NOMO-1 treated with dmso at 0.1 percent for 144 hours (cell line): ENCODE measurements around the gene KLF6.

Experiments
- DNase-seq: peaks from one replicate; lab custom pipeline; 2025; ENCODE audit not compliant: unreplicated experiment; lab: John Stamatoyannopoulos, UW

KLF6 gene

DNA sequence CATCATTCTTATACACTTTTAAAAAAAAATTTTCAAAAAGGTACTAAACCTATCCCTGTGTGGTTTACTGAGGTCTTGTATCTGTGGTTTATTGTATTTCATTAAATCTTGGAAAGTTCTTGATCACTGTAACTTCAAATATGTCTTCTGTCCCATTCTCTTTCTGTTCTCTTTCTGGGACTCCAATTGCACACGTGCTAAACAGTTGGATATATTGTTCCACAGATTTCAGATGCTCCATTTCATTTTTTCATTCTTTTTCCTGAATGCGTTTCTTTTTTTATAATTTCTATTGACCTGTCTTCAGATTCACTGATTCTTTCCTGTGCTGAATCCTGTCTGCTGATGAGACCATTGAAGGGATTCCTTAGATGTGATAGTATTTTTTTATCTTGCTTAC is 4.6 kb upstream of the KLF6 start:
- no peak for DNase-seq

DNA sequence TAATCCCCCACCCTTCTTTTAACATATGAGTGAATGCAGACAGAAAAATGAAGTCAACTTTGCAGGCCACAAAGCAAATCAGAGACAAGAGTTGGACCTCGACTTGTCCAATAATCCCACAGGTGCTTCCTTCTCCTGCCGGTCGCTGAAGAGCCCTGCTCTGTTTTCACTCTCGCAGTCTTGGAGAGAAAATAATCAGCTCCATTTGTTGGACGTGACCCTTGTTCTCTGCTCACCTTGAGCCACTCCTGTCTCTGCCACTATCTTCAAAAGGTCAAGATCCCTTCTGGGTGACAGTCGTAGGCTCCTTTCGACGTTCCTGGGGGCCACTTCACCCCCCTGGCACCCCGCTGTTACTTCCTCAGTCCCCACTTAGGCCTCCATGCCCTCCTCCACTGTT is 2.8 kb upstream of the KLF6 start:
- no peak for DNase-seq

DNA sequence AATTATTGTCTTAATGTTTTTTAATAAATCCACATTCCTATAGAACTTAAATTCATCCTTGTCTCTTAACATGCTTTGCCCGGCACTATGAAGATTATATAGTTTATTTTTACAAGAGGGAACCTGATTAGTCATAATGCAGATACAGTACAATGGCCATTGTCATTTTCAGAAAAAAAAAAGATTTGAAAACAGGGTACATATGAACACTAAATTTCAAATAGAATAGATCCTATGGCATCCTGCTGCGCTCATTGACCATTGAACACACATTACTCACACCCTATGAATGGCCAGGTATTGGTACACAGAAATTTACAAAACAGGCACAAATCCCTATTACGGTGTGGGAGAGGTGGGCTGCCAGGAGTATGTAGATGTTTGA is 2.0 kb upstream of the KLF6 start:
- no peak for DNase-seq

DNA sequence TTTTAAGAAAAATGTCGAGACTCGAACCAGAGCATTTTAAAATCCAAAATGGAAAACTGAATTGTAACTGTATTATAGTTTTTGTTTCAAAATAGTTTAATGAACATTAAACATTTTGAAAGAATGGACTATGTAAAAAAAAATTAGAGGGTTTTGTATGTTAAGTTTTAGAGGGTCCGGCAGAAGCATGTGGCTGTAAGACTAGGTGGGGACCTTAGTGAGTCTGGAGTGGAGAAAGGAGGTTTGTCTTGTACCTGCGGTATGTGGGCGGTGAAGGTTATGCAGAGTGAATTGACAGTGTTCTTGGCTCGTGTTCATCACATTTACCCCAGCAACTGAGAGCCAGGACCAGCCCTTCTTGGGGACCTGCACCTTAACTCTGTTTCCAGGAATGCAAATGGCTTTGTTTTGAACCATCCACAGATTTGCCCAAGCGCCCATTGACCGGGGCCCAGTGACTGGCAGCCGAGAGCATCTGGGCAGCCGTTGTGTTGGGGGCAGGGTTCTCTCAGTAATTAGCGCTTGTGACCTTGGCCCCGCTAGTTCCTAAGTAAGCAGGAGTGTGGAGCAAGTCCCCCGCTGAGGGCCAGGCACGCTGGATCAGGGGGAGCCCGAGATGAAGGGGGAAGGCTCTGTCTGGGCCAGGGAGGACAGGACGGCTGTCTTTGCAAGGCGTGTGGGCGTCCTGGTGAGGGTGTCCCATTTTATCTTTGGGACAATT is 1.4 kb upstream of the KLF6 start:
- DNase-seq: no peak

DNA sequence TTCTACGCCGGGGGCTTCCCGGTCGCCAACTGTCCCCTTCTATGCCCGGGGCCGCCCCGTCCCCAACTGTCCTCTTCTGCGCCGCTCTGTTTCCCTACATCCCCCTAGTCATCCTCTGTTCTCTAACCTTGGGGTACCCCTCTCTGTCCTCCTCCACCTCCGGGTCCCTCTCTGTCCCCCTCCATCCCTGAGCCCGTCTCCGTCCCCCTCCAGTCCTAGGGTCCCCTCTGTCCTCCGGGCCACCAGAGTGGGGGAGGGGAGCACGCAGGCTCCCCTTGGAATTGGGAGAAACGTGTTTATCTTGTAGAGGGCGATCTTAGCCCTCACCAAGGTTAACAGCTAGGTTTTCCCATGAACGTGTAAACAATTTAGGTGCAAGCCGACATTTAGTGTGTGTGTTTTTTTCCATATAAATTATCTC is 852 bp upstream of the KLF6 start:
- DNase-seq: no peak

DNA sequence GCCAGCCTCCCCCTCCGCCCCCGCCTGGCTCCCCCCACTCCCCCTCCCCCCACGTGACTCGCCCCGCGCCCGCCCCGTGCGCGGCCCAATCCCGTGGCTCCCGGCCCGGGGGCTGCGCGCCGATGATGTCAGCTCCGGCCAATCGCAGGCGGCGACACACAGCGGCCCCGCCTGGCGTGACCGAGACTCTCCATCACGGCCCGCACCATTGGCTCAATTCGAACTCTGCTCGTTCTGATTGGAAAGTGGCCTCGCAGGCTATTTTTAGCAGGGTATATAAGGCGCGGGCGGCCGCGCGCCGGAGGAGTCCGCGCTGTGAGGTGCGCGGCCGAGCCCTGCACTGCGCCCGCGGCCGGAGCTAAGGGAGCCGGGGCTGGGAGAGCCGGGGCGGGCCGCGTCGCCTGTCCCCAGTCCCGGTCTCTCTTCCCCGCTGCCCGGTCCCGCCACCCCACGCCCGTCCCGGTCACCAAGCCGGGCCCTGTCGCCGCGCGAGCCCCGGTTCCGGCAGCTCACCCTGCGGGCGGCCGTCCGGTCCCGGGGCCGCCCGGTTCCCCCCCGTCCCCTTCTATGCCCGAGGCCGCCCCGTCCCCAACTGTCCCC is 342 bp upstream of the KLF6 start:
- DNase-seq: peak; percentile 96

DNA sequence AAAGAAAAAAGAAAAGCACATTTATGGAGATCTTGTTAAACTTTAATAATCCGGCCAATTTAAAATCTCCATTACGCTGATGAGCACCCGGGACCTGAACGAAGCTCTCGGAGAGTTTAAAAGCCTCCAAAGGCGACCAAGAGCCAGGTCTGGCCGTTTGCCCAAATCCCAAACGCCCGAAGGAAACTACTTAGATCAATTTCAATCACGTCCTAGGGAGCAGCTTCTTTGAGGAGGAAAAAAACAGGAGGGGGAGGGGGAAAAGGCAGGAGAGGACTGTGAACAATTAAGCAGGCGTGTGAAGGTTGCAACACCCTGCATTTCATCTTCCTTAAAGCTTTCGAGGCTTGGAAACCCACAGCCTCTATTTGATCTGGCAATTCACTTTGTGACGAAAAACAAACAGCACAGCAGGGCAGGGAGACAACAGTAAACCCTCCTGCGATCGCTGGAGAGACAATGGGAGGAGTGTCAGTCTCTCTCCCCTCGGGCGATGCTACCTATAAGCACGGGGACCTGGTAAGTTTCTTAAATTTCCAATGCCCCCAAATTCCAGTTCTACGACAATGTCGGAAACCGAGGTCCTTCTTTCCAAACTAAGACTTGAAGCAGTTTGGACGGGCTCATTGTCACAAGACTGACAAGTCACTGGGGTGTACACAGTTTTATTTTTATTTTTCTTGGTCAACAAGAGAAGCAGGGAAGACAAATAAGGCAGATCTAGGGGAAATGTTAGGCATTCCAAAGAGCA is 1.2 kb downstream of the KLF6 start:
- DNase-seq: peak; percentile 64

DNA sequence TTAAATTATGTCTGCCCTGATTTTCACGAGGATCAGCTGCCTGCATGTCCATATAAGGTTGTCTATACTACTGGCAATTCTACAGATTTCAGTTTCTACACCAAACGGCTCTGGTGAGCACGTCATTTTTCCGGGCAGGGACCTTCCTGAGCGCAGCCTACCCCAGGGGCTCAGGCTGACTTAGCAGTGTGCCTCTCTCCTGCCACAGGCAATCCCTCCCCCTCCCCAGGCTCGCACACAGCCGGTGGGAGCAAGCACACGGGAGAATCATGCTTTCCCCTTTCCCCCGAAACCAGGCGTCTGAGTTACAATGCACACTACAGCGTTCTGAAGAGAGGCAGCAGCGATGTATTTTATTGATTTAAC is 1.7 kb downstream of the KLF6 start:
- peak; percentile 22 for DNase-seq

DNA sequence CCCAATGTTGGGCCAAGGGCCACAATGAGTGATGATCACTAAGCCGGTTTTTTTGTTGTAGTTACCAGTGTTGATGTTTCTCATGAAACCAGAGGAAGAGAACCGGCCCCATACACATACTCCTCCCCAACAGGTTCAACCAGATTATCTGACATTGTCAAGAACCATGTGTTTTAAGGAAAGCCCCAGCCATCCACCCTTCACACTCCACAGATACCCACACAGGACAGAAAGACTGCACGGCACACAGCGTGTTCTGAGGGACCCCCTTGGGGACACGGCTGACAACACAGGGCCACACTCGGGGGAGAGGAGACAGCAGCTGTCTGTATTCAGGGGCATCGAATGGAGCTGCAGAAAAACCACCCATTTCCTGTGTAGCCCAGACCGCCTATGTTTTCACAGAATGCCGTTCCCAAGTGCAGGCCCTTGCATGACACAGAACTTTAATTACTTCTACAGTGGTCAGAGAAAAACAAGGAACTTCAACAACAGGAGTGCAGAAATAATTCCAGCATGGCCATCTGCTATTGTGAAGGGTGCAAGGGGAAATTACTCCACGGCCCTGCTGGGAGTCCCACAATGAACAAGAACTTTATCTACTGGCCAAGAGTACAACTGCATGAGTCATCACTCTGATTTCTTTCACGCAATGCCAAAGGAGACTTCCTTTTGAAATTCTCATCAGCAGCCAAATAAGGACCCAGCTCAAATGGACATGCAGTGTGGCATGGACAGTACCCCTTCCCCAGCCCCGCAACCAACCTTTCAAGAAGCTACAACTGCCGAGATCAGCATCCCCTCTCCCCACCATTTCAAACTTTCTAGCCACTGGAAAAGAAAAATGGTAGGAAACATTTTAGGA is 2.3 kb downstream of the KLF6 start:
- DNase-seq: peak; percentile 82

DNA sequence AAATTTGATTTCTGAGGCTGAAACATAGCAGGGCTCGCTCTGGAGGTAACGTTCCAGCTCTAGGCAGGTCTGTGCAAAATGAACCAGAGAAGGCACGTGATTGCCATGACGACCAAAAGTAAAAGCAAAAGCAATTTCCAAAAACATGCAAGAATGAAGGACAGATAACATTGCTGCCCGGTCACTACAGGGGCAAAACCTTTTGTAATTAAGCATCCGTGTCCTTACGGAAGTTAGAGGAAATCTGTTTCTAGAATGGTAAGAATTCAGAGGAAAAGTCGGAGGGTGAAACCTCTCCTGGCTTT is 2.9 kb downstream of the KLF6 start:
- no peak for DNase-seq

DNA sequence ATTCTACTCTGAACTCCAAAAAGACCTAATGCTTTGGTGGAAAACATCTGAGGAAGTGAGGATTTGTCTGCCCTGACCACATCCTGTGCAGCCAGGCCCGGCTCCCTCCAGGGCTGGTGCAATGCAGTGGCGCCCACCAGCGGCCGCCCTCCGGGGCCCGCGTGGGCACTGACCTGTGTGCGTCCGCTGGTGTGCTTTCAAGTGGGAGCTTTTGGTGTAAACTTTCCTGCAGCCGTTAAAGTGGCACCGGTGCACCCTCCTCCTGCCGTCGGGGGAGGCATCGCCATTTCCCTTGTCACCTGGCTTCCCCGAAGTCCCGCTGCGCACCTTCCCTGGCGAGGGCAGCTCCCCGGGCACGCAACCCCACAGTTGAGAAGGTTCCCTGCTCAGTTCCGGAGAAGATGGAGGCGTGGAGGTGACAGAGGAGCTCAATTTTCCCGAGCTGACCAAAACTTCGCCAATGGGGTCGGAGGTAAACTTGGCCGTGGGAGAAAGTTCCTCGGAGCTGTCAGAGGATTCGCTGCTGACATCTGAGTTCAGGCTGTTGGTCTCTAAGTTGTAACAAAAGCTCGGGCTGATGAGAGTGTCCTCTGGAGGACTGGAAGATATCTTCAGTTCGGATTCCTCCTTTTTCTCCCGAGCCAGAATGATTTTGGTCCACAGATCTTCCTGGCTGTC is 3.4 kb downstream of the KLF6 start:
- DNase-seq: no peak

DNA sequence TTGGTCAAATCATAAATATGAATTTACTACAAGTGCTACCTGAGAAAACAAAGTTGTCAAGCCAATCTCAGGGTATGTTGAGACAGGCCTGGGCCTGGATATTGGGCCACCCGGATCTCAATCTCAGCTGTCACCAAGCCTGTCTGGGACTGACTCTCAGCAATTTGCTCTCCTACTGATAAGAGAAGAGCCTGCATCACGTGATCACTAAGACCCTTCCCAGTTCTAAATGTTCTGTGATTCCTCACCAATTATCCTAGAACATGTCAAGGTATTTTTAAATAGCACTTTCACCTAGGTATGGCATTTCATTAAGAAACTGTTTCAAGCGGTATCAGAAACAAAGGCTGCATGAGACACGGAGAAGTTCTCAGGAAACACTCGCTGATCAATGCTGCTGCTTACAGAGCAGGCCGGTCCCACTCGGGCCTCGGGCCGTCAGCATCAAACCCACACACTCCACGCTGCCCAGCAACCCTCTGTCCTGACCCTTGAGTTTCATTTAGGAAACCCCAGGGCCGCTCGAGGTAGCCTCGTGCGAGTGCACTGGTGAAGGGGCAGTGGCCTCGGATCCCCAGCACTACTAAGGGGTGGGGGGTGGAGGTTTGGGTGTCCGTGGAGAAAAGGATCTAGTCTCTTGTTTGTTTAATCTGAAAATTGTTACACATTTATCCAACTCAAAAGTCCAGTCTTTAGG is 4.1 kb downstream of the KLF6 start:
- no peak for DNase-seq

DNA sequence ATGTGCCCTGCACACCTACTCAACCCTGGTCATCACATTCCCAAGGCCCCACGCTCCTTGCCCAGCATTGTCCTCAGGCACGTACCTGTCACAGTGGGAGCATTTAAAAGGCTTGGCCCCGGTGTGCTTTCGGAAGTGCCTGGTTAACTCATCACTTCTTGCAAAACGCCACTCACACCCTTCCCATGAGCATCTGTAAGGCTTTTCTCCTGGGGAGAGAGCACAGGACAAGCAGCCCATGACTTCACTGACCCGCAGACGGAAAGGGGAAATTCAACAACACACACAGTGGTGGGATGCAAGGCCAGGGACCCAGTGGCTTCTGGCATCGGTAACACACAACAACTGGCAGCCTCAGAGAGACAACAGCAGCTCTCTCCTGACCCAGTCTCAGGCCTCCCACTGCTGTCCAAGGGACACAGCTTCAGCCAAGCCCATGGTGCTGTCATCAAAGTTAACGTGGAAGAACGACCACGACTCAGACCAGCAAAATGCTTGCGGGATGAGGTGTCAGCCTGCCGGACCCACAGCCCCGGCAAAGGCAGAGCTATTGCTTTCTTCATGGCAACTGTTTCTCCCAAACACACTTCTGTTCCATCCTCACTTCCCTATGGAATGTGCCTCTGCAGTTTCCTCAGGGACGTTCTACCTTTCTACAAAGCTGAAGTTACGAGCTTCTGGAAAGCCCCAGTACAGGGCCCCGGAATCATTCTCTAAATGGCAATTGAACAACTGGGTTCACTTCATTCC is 4.8 kb downstream of the KLF6 start:
- no peak for DNase-seq

DNA sequence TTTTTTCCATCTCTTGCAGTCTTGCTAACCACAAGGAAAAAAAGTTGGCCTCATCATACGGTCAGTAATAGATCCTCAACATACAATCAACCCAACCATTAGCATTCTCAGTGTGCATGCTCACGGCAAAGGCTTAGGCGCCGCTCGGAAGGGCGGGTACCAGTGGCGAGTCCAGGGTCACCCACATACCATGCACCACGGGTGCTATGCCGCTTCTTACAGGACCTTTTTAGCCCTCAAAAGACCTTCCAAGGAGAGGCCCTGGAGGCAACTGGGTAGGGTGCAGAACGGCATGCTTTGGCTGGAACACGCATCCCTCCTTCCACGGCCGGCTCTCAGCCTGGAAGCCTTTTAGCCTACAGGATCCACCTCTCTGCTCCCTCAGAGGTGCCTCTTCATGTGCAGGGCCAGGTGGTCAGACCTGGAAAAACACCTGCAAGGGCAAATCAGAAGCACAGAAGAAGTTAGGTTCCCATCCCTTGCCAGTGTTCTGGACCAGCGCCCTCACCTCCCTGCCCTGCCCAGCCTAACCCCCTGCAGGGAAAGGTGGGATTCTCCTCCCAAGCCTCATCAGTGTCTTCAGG is 5.8 kb downstream of the KLF6 start:
- DNase-seq: no peak

DNA sequence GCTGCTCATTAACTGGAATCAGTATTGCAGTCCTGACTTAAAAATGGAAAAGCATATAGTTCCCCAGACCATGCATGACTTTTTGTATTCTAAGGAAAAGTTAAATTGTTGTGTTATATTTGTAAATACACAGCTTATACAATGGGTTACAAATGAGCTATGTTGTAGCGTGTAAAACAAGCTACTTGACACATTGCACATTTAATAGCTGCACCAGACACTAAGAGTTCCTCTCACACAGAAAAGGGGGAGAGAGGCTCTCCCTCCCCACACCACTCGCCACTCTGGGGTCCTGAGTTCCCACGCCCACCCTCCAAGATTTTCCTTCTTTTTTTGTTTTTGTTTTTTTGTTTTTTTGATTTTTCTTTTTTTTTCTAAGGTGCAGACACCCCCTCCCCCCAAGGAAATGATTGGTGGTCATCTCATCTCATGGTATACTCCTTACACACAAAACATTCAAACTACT is 6.3 kb downstream of the KLF6 start:
- no peak for DNase-seq

DNA sequence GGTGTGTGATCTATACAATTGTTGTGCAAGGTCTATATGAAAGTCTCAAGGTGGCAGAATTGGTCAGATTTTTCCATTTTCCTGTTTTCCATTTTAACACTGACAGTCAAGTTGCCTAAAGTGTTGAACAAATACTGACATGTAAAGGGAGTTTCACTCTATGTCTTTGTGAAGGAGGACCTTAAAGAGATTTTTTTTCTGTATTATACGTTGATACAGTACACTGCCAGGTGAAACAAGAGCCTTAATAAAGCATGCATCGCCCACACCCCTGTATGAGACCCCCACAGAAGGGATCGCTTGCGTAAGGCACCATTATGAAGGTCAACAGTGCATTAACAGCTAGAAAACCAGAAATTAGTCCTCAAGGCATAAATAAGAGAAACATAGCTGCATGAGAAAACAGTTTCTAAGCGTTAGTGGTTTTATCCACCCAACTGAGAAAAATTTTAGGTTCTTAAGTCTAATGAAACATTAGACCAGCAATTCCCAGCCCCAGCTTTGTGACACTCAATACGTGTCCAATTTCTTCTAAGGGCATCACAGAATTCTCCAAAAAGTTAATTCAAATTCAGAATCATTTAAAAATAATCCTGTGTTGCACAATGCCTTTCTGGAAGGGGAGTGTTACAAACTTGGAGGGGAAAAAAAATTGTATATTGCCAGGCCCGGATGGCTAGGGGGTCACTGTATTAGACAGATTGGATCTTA is 6.9 kb downstream of the KLF6 start:
- DNase-seq: no peak

DNA sequence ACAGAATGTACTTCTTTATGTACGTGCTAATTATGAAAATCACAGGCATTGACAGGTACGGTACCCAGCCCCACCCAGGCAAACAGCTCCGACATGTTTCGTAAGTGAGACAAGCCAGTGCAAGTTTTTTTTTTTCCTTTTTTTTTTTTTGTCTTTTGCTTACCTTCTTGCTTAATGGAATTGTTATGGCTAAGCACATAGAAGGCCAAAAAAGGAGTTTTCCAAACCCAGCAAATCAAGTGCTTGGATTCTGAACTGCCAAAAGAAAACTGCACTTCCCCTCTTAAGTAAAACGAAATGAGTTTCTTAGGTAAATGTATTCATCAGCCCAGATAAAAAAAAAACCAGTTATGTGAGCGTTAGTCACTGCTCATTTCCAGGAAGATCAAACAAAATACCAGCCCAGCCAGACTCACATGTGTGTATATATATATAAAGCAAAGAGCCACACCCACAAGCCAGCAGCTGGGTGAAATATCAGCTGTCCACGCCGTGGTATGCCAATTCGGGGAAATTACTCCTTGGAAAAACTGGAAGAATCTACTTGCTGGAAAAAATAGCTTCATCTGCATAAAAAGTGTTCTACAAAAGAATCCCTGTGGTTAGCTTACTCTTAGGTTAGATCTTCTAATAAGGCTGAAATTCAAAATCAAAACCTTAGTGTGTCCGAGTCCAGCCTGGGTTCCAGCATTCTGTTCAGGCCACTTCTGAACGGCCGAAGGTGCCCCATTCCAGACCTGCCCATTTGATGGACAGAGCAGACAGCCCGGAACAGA is 8.0 kb downstream of the KLF6 start:
- peak; percentile 24 for DNase-seq
